ENCODE data around the gene C1QTNF8. TPM values are rescaled to one million over a fixed set of nuclear protein-coding genes. Genes with fewer than 3 reads are reported as not detected.

Gene C1QTNF8
- total and polyA plus RNA-seq, 11 donors: not detected

DNA sequence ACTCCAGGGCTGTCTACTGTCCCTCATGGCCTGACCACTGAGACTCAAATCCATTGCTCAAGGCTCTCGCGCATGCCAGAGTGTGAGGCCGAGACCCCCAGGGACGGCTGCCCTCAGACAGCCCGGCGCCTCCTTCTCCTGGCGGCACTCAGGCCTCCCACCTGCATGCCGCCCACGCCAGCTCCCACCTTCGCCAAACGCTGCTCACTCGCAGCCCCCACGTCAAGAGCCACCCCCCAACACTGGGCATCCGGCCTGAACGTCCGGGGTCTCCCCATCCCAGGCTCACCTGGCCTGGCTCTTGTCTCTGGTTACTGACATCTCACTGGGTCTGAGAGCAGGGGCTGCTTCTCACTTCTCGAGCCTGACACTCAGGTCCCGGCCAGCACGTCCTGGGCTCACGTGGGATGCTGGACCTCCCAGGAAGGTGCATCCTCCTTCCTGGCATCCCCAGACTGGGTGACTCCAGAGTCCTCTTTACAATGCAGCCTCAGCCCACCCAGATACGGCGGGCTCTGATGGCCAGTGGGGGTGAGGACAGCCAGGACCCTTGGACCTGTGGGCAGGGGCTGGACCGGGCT is 44.6 kb upstream of the C1QTNF8 start:
- no peak for ATAC-seq
- no peak for DNase-seq
- H3K4me3 ChIP-seq: no peak overlapping the region
- peaks cover 0 to 36% (median 4%) of the 10 kb centered on the region in 9 donors for H3K27me3 ChIP-seq
- WGBS, 4 donors: 77 to 85% (median 82%) methylated on average over 21 to 23 of the region's 23 CpGs
- TF ChIP-seq, protein P1, sequence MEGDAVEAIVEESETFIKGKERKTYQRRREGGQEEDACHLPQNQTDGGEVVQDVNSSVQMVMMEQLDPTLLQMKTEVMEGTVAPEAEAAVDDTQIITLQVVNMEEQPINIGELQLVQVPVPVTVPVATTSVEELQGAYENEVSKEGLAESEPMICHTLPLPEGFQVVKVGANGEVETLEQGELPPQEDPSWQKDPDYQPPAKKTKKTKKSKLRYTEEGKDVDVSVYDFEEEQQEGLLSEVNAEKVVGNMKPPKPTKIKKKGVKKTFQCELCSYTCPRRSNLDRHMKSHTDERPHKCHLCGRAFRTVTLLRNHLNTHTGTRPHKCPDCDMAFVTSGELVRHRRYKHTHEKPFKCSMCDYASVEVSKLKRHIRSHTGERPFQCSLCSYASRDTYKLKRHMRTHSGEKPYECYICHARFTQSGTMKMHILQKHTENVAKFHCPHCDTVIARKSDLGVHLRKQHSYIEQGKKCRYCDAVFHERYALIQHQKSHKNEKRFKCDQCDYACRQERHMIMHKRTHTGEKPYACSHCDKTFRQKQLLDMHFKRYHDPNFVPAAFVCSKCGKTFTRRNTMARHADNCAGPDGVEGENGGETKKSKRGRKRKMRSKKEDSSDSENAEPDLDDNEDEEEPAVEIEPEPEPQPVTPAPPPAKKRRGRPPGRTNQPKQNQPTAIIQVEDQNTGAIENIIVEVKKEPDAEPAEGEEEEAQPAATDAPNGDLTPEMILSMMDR (IDR thresholded peaks at IDR 0.05): no peak
- TF ChIP-seq POLR2A (IDR thresholded peaks at IDR 0.05): no peak
- no peaks in the 10 kb centered on the region for H3K4me1 ChIP-seq
- no peaks in the 10 kb centered on the region for H3K36me3 ChIP-seq
- intact Hi-C loops (cut with DNase I): no loop called here
- no peaks in the 10 kb centered on the region for H3K9me3 ChIP-seq
- H3K27ac ChIP-seq: no peak overlapping the region

DNA sequence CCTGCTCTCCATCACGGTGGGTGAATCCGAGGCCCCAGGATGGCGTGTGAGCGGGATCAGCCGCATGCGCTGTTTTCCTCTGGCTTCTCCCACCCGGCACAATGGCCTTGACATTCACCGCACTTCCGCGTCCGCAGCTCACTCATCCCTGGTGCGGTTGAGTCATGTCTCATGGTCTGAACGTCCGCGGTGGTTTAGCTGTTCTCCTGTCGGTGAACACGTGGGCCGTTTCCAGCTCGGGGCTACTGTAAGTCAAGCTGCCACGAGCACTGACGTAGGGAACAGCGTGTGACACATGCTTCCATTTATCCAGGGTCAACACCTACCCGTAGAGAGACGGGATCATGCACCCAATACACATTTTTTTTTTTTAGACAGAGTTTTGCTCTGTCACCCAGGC is 41.6 kb upstream of the C1QTNF8 start:
- Histone ChIP-seq H3K4me3 (no peak overlapping the region), H3K27me3 (peaks cover 0 to 34% (median 5%) of the 10 kb centered on the region in 9 donors), H3K9me3 (no peaks in the 10 kb centered on the region), H3K4me1 (no peaks in the 10 kb centered on the region), H3K27ac (no peak overlapping the region), H3K36me3 (no peaks in the 10 kb centered on the region)
- 81 to 89% (median 86%) methylated on average over 24 of the region's 24 CpGs for WGBS, 4 donors
- intact Hi-C loops (cut with DNase I): no loop called here
- DNase-seq (no peak), ATAC-seq (no peak)
- TF ChIP-seq POLR2A (IDR thresholded peaks at IDR 0.05): no peak
- TF ChIP-seq, protein P1 (IDR thresholded peaks at IDR 0.05): no peak

DNA sequence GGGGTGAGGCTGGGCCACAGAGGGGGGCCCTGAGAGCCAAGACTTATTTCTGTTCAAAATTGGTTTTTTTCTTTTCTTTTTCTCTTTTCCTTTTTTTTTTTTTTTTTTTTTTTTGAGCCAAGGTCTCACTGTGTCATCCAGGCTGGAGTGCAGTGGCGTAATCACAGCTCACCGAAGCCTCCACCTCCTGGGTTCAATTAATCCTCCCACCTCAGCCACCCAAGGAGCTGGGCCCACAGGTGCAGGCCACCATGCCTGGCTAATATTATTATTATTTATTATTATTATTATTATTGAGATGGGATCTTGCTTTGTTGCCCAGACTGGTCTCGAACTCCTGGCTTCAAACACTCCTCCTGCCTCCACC is 39.4 kb upstream of the C1QTNF8 start:
- Histone ChIP-seq H3K4me1 (no peaks in the 10 kb centered on the region), H3K36me3 (no peaks in the 10 kb centered on the region), H3K9me3 (no peaks in the 10 kb centered on the region), H3K27me3 (peaks cover 0 to 24% (median 0%) of the 10 kb centered on the region in 9 donors), H3K4me3 (no peak overlapping the region), H3K27ac (no peak overlapping the region)
- no peak for TF ChIP-seq POLR2A (IDR thresholded peaks at IDR 0.05)
- intact Hi-C loops (cut with DNase I): no loop called here
- WGBS, 4 donors: 90 to 97% (median 94%) methylated on average over 3 of the region's 3 CpGs
- no peak for ATAC-seq
- DNase-seq: no peak

DNA sequence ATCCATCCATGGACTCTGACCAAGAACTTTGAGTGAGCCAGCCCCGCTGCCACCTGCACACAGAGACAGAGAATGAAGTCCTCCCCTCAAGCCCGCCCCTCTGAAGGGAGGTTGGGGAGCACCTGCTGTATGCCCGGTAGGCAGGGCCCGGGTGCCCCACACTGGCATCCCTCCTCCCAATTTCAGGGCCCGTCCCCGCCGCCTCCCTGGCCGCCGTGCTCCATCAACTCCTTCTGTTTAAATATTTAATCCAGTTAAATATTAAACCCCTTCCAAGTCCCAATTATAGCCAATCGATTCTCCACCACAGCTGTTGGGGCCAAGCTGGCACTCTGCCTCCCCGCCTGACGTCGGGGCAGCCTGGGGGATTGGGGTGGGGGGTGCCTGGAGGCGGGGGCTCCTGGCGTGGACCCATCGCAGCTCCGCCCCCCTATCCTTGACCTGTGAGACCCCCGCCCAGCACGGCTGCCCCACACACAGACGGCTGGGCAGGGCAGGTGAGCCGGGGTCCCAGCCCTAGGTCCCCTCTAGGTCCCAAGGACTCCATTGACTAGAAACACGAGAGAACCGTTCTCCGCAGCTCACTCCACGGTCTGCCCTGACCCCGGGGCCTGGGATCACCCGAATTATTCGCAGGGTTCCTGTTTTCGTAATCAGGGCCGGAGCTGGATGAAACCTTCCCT is 38.9 kb upstream of the C1QTNF8 start:
- H3K9me3 ChIP-seq: no peaks in the 10 kb centered on the region
- no peak overlapping the region for H3K4me3 ChIP-seq
- ATAC-seq (no peak), DNase-seq (no peak)
- H3K27me3 ChIP-seq: peaks cover 0 to 21% (median 0%) of the 10 kb centered on the region in 9 donors
- intact Hi-C loops (cut with DNase I): no loop called here
- no peak overlapping the region for H3K27ac ChIP-seq
- no peaks in the 10 kb centered on the region for H3K36me3 ChIP-seq
- WGBS, 4 donors: 74 to 78% (median 76%) methylated on average over 28 to 30 of the region's 30 CpGs
- TF ChIP-seq, protein P1 (IDR thresholded peaks at IDR 0.05): no peak
- no peak for TF ChIP-seq POLR2A (IDR thresholded peaks at IDR 0.05)
- no peaks in the 10 kb centered on the region for H3K4me1 ChIP-seq
